AG09309 (cell line): Measurements from ENCODE around the gene RASSF3.

ENCODE experiments used
- DNase-seq: peaks from one replicate; pipeline ENCODE4 v3.0.0-alpha.2; 2010; ENCODE audit warnings: low read depth
- H3K4me3 ChIP-seq: 2 replicates; pipeline ENCODE4 v1.5.1; 2011; ENCODE audit warnings: mild to moderate bottlenecking, low read depth, low read length, moderate library complexity; ENCODE audit not compliant: control insufficient read depth
- CTCF ChIP-seq: IDR thresholded peaks from 2 replicates; pipeline ENCODE4 v1.5.1; 2011; ENCODE audit warnings: mild to moderate bottlenecking, low read depth, low read length, inconsistent platforms; ENCODE audit not compliant: insufficient read depth, control insufficient read depth; ENCODE audit errors: missing control alignments

RASSF3 gene

GRCh38 chr12:64706306-64706705 lies 96.0 kb downstream of the RASSF3 start:
- TF ChIP-seq CTCF = no peak

GRCh38 chr12:64706857-64707256 lies 96.6 kb downstream of the RASSF3 start:
- no peak for DNase-seq

More at GRCh38 chr12:64706306-64706705, 96.0 kb downstream of the RASSF3 start:
- no peak for DNase-seq
- no peak overlapping the region for H3K4me3 ChIP-seq

GRCh38 chr12:64707362-64707761 lies 97.1 kb downstream of the RASSF3 start:
- no peak for DNase-seq
- no peak overlapping the region for H3K4me3 ChIP-seq
- no peak for TF ChIP-seq CTCF

More at GRCh38 chr12:64706857-64707256, 96.6 kb downstream of the RASSF3 start:
- no peak overlapping the region for H3K4me3 ChIP-seq
- TF ChIP-seq CTCF = no peak

GRCh38 chr12:64707926-64708325 lies 97.6 kb downstream of the RASSF3 start:
- DNase-seq = no peak
- no peak for TF ChIP-seq CTCF
- no peak overlapping the region for H3K4me3 ChIP-seq

GRCh38 chr12:64709429-64709828 lies 99.1 kb downstream of the RASSF3 start:
- H3K4me3 ChIP-seq = no peak overlapping the region
- TF ChIP-seq CTCF = no peak
- DNase-seq = no peak

- no peak for TF ChIP-seq CTCF
- no peak for DNase-seq
- H3K4me3 ChIP-seq = no peak overlapping the region
These were observed 103.1 kb downstream of the RASSF3 start for GRCh38 chr12:64713376-64713775.

- DNase-seq = no peak
These were observed 104.3 kb downstream of the RASSF3 start for GRCh38 chr12:64714551-64714968.

More at GRCh38 chr12:64714551-64714968, 104.3 kb downstream of the RASSF3 start:
- TF ChIP-seq CTCF = no peak
- no peak overlapping the region for H3K4me3 ChIP-seq
